Prostate gland (tissue), 2 donors: ENCODE measurements around the gene LDLRAD4.

Experiments
- CTCF ChIP-seq, 4 experiments: fragments of 200-600 bp in 2 of 4; fragments of 450-650 bp in 2 of 4; sonication (generic) in 2 of 4; IDR thresholded peaks; 1 replicate in 3 of 4; 2 replicates in 1 of 4; pipeline ENCODE4 v1.5.1; 2016 to 2019; ENCODE audit warnings: antibody characterized with exemption in 4 of 4, mild to moderate bottlenecking in 2 of 4, moderate library complexity in 2 of 4
- POLR2A ChIP-seq: fragments of 450-650 bp; IDR thresholded peaks from one replicate; pipeline ENCODE4 v1.6.1; 2016; ENCODE audit warnings: antibody characterized with exemption, mild to moderate bottlenecking

GRCh38 chr18:13524054-13524453 is 305.5 kb downstream of the LDLRAD4 start:
- TF ChIP-seq CTCF (IDR thresholded peaks at IDR 0.05) (no peak), POLR2A (no peak)
